Endothelial cell of umbilical vein (primary cell): Measurements from ENCODE around the gene C1orf53. TPM values are rescaled to one million over a fixed set of nuclear protein-coding genes. Genes with fewer than 3 reads are reported as not detected.
"Not testable (repeated sequence)": the region's sequence is repeated elsewhere in the genome, so short reads cannot be mapped to it uniquely, and the experiment has no call there.

ENCODE experiments used
- BruUV-seq: library from RNA; stranded (reverse); fragments of 400-500 nt; replicated peaks from 2 replicates; lab custom pipeline; 2021; lab: Mats Ljungman, UMichigan
- CTCF ChIA-PET: fragments of 300-600, 350-600 bp; sonication (Branson Sonifier 250); formaldehyde crosslinking; loops from one replicate; lab custom pipeline; 2021; ENCODE audit warnings: antibody characterized with exemption, inconsistent platforms; lab: Charles Lee
- POLR2A ChIA-PET: fragments of 300-600, 350-600 bp; sonication (Branson Sonifier 250); formaldehyde crosslinking; loops from one replicate; lab custom pipeline; 2021; ENCODE audit warnings: antibody characterized with exemption, inconsistent platforms; lab: Charles Lee
- DNase-seq: peaks from one replicate; pipeline ENCODE4 v3.0.0-alpha.2; 2011; ENCODE audit warnings: low read depth, low spot score
- FAIRE-seq: peaks from 2 replicates; lab custom pipeline; 2011; peaks lifted over from hg19 to GRCh38; lab: Jason Lieb, UNC
- H2AFZ ChIP-seq: 2 replicates; pipeline ENCODE4 v1.6.0; 2012; ENCODE audit warnings: low read depth, low read length, control low read depth, inconsistent platforms
- H3K27ac ChIP-seq: 2 replicates; pipeline ENCODE4 v1.5.1; 2011; ENCODE audit warnings: low read depth, mild to moderate bottlenecking, control low read depth, low read length, moderate library complexity; ENCODE audit not compliant: insufficient read depth
- H3K27me3 ChIP-seq, 2 experiments: 2 replicates each; pipeline versions ENCODE4 v1.6.0 to v1.6.1; 2011; ENCODE audit warnings: low read length in 2 of 2, mixed read lengths in 1 of 2; ENCODE audit not compliant: control insufficient read depth in 2 of 2, insufficient read depth in 2 of 2
- H3K36me3 ChIP-seq, 2 experiments: 2 replicates in 1 of 2; 3 replicates in 1 of 2; pipeline ENCODE4 v1.5.1; 2011; ENCODE audit warnings: low read length in 2 of 2, mild to moderate bottlenecking in 1 of 2, moderate library complexity in 1 of 2; ENCODE audit not compliant: control insufficient read depth in 2 of 2, insufficient read depth in 2 of 2; ENCODE audit errors: extremely low read depth in 1 of 2
- H3K4me1 ChIP-seq: 3 replicates; pipeline ENCODE4 v1.5.1; 2011; ENCODE audit warnings: mild to moderate bottlenecking, low read length; ENCODE audit not compliant: control insufficient read depth, insufficient read depth; ENCODE audit errors: extremely low read depth
- H3K4me2 ChIP-seq: 2 replicates; pipeline ENCODE4 v1.6.1; 2011; ENCODE audit warnings: low read length, control low read depth, mixed read lengths; ENCODE audit not compliant: insufficient read depth
- H3K4me3 ChIP-seq, 3 experiments: fragments of 200-600 bp in 1 of 3; sonication (generic), shearing (Covaris generic) in 1 of 3; replicated peaks in 1 of 3; 2 replicates each; pipeline ENCODE4 v1.5.1; 2011 to 2016; ENCODE audit warnings: control low read depth in 3 of 3, low read length in 3 of 3, mild to moderate bottlenecking in 2 of 3, inconsistent platforms in 1 of 3, low read depth in 1 of 3, moderate library complexity in 1 of 3; ENCODE audit not compliant: insufficient read depth in 1 of 3
- H3K79me2 ChIP-seq: 2 replicates; pipeline ENCODE4 v1.6.0; 2012; ENCODE audit warnings: low read length, inconsistent platforms; ENCODE audit not compliant: control insufficient read depth, insufficient read depth
- H3K9ac ChIP-seq: replicated peaks from 2 replicates; pipeline ENCODE3; 2011; ENCODE audit warnings: low read length, control low read depth; ENCODE audit not compliant: insufficient read depth; ENCODE audit errors: extremely low read depth
- H3K9me1 ChIP-seq: replicated peaks from 3 replicates; pipeline ENCODE4 v1.6.0; 2011; ENCODE audit warnings: mild to moderate bottlenecking, low read length; ENCODE audit not compliant: control insufficient read depth, insufficient read depth; ENCODE audit errors: extremely low read depth
- H3K9me3 ChIP-seq: replicated peaks from 2 replicates; pipeline ENCODE4 v1.5.1; 2012; ENCODE audit warnings: low read length, inconsistent platforms; ENCODE audit not compliant: control insufficient read depth, insufficient read depth
- H4K20me1 ChIP-seq: replicated peaks from 2 replicates; pipeline ENCODE3; 2011; ENCODE audit warnings: mild to moderate bottlenecking, low read length; ENCODE audit not compliant: control insufficient read depth, insufficient read depth; ENCODE audit errors: extremely low read depth
- CTCF ChIP-seq, 2 donors: IDR thresholded peaks; 1 replicate in 1 of 2; 2 replicates in 1 of 2; pipeline ENCODE4 v1.5.1; 2011; ENCODE audit warnings: low read length in 2 of 2, mild to moderate bottlenecking in 2 of 2, moderate library complexity in 2 of 2, control low read depth in 1 of 2, inconsistent platforms in 1 of 2, low read depth in 1 of 2; ENCODE audit not compliant: insufficient read depth in 1 of 2; ENCODE audit errors: extremely low read depth in 1 of 2
- EZH2 ChIP-seq: IDR thresholded peaks from 2 replicates; pipeline ENCODE4 v1.6.1; 2012; ENCODE audit warnings: borderline replicate concordance, low read depth, mild to moderate bottlenecking, moderate library complexity, low read length, inconsistent platforms; ENCODE audit not compliant: severe bottlenecking
- FOS ChIP-seq: IDR thresholded peaks from 2 replicates; pipeline ENCODE4 v1.6.1; 2011; ENCODE audit warnings: mild to moderate bottlenecking, low read length, moderate library complexity, borderline replicate concordance; ENCODE audit not compliant: insufficient read depth
- GATA2 ChIP-seq: IDR thresholded peaks from 2 replicates; pipeline ENCODE4 v1.7.0; 2011; ENCODE audit warnings: low read depth, mild to moderate bottlenecking, moderate library complexity, mixed read lengths, low read length; ENCODE audit not compliant: insufficient read length, insufficient read depth
- JUN ChIP-seq: IDR thresholded peaks from 2 replicates; pipeline ENCODE4 v1.6.1; 2011; ENCODE audit warnings: borderline replicate concordance, low read depth; ENCODE audit not compliant: insufficient read length, insufficient read depth
- MYC ChIP-seq: IDR thresholded peaks from one replicate; pipeline ENCODE4 v1.6.1; 2011; ENCODE audit warnings: mild to moderate bottlenecking, low read depth, low read length
- POLR2A ChIP-seq: IDR thresholded peaks from 2 replicates; pipeline ENCODE4 v1.6.1; 2012; ENCODE audit warnings: low read depth, mild to moderate bottlenecking, control low read depth, low read length
- POLR2AphosphoS5 ChIP-seq: IDR thresholded peaks from 2 replicates; pipeline ENCODE4 v1.6.1; 2012; ENCODE audit warnings: low read depth, mild to moderate bottlenecking, control low read depth, low read length, moderate library complexity; ENCODE audit not compliant: insufficient read depth
- dilution Hi-C: fragments of 300-500 bp; cut with MboI; formaldehyde crosslinking; loops from one replicate; pipeline ENCODE4 v1.15.0; 2019; ENCODE audit warnings: low sequenced_read_pairs; ENCODE audit not compliant: extremely low pct_ligation_motif_present
- intact Hi-C: fragments of 100-400 bp; cut with micrococcal nuclease; formaldehyde crosslinking; loops from one replicate; pipeline ENCODE4 v1.10.0; 2022
- polyA plus RNA-seq, 4 experiments: library from polyadenylated mRNA; depleted of rRNA in 3 of 4; stranded (reverse) in 3 of 4; unstranded in 1 of 4; fragments of >200 nt; gene quantifications; 2 replicates each; pipeline versions ENCODE4 v1.2.1 to v1.2.3, GENCODE V29; 2011 to 2012; ENCODE audit warnings: missing spikeins in 1 of 4
- total RNA-seq: library from RNA; stranded (reverse); gene quantifications from 2 replicates; pipeline ENCODE4 v1.2.3, GENCODE V29; 2021
- TF ChIP-seq, protein P1 (sequence below): IDR thresholded peaks from 2 replicates; pipeline ENCODE4 v1.6.1; 2011; ENCODE audit not compliant: insufficient read depth, insufficient read length

The C1orf53 gene
- total and polyA plus RNA-seq, 2 donors (not counting 3 experiments of a cell fraction or from before 2014, with no cell fraction given), result 3.5 to 6.5 TPM

GRCh38 chr1:197937892-197938291 lies 35.5 kb downstream of the C1orf53 start:
- FAIRE-seq, result no peak
- Histone ChIP-seq H3K4me1 (no peaks in the 10 kb centered on the region), H4K20me1 (no peaks in the 10 kb centered on the region), H3K36me3 (no peaks in the 10 kb centered on the region), H2AFZ (no peak overlapping the region), H3K27me3 (peaks cover 0 to 2% of the 10 kb centered on the region in 2 experiments), H3K4me3 (no peak overlapping the region), H3K27ac (no peak overlapping the region), H3K9ac (no peak overlapping the region), H3K79me2 (no peaks in the 10 kb centered on the region), H3K9me1 (no peaks in the 10 kb centered on the region), H3K4me2 (no peak overlapping the region), H3K9me3 (no peaks in the 10 kb centered on the region)
- dilution Hi-C loops (no loop called here), intact Hi-C loops (loop anchor here (10.0 kb wide), 1 partner anchor 417 kb away; no protein-coding TSS in a partner anchor)
- TF ChIP-seq EZH2 (no peak), JUN (no peak), POLR2AphosphoS5 (no peak), POLR2A (no peak), FOS (no peak), GATA2 (no peak), CTCF (IDR thresholded peaks at IDR 0.05; ENCODE audit: extremely low read depth in 1 of 2, insufficient read depth in 1 of 2, low read depth in 1 of 2, low read length in 2 of 2) (no peak), MYC (no peak)
- TF ChIP-seq, protein P1, sequence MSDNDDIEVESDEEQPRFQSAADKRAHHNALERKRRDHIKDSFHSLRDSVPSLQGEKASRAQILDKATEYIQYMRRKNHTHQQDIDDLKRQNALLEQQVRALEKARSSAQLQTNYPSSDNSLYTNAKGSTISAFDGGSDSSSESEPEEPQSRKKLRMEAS, result no peak
- ChIA-PET CTCF (no interaction called here), POLR2A (no interaction called here)
- DNase-seq, result no peak
- no TSS peak for BruUV-seq

DNA sequence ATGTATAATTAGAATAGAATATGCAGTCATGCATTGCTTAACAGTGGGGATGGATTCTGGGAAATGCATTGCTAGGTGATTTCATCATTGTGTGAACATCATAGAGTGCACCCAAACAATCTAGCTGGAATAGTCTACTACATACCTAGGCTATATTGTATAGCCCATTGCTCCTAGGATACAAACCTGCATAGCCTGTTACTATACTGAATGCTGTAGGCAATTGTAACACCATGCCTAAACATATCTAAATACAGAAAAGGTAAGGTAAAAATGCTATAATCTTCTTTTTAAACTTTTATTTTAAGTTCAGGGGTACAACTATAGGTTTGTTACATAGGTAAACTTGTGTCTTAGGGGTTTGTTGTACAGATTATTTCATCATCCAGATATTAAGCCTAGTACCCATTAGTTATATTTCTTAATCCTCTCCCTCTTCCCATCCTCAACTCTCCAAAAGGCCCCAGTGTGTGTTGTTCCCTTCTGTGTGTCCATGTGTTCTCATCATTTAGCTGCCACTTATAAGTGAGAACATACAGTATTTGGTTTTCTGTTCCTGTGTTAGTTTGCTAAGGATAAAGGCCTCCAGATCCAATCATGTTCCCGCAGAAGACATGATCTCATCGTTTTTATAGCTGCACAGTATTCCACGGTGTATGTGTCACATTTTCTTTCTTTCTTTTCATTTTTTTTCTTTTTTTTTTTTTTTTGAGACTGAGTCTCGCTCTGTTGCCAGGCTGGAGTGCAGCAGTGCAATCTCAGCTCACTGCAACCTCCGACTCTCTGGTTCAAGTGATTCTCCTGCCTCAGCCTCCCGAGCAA lies 36.9 kb downstream of the C1orf53 start:
- DNase-seq, POLR2A ChIA-PET, H3K9ac ChIP-seq, H3K36me3 ChIP-seq, H2AFZ ChIP-seq, H3K4me2 ChIP-seq, H3K4me3 ChIP-seq, dilution Hi-C loops, H3K27ac ChIP-seq, CTCF ChIA-PET, H3K4me1 ChIP-seq, H4K20me1 ChIP-seq, BruUV-seq, H3K79me2 ChIP-seq, H3K9me1 ChIP-seq, FAIRE-seq, H3K9me3 ChIP-seq, H3K27me3 ChIP-seq: not testable (repeated sequence)
- intact Hi-C loops, result loop anchor here (10.0 kb wide), 1 partner anchor 415 kb away; no protein-coding TSS in a partner anchor
